Right cardiac atrium (tissue), 5 donors: ENCODE measurements around the gene VAPA. TPM values are rescaled to one million over a fixed set of nuclear protein-coding genes. Genes with fewer than 3 reads are reported as not detected.

Source experiments
- ATAC-seq, 2 donors: fragments of 200-7000 bp; cut with Tn5 transposase; one replicate each; pipeline versions ENCODE4 v1.8.0 to v1.9.1; 2020; ENCODE audit warnings: moderate library complexity in 2 of 2, mild to moderate bottlenecking in 1 of 2
- DNase-seq, 3 donors: peaks; one replicate each; pipeline ENCODE4 v3.0.0-alpha.2; 2020
- H3K27ac ChIP-seq: one replicate; pipeline ENCODE4 v1.5.1; 2013; ENCODE audit warnings: mild to moderate bottlenecking, low read length, control low read depth, moderate library complexity
- H3K27me3 ChIP-seq: one replicate; pipeline ENCODE4 v1.6.1; 2013; ENCODE audit not compliant: control insufficient read depth, insufficient read depth
- H3K4me1 ChIP-seq: one replicate; pipeline ENCODE4 v1.6.1; 2013; ENCODE audit warnings: low read length; ENCODE audit not compliant: control insufficient read depth, insufficient read depth
- H3K4me3 ChIP-seq: one replicate; pipeline ENCODE4 v1.5.1; 2013; ENCODE audit warnings: low read length, control low read depth
- H3K9me3 ChIP-seq: one replicate; pipeline ENCODE4 v1.6.1; 2013; ENCODE audit warnings: low read length; ENCODE audit not compliant: control insufficient read depth
- WGBS: extraction: QIAGEN DNeasy Blood & Tissue Kit; methylation state at CpG from one replicate; pipeline ENCODE4 v1.1.7; 2013; 5-methylcytosine and 5-hydroxymethylcytosine counted together
- intact Hi-C, 4 donors: fragments of 100-400 bp; cut with DNase I; formaldehyde crosslinking; loops; one replicate each; pipeline versions ENCODE4 v1.11.0 to v1.14.0; 2022 to 2023
- polyA plus RNA-seq: library from polyadenylated mRNA; stranded (reverse); fragments of 200-250 nt; gene quantifications from one replicate; pipeline ENCODE4 v1.2.3, GENCODE V29; 2013
- total RNA-seq, 4 donors: library from RNA; stranded (reverse); fragmentation: NEBNext Ultra II Directional; extraction: Animal tissue kit (Norgen Biotek cat#: 25700); gene quantifications; one replicate each; pipeline ENCODE4 v1.2.1, GENCODE V29; 2021
- donor health status: healthy with polysubstance abuse.
- donor health status: DM: no; HTN: yes; CAD: no.
- donor health status: DM: no; HTN: no; CAD: no.
- donor health status: DM: no; HTN: yes; CAD: no; lungs with severe emphysema.
- donor health status: DM: yes; HTN: yes; CAD: no.

VAPA gene
- total and polyA plus RNA-seq, 5 donors, result 172 to 206 (median 202) TPM

GRCh38 chr18:9941660-9942059, 27.8 kb downstream of the VAPA start:
- no peak for ATAC-seq
- Histone ChIP-seq H3K4me3 (no peak overlapping the region), H3K27ac (no peak overlapping the region), H3K9me3 (no peaks in the 10 kb centered on the region), H3K4me1 (no peaks in the 10 kb centered on the region), H3K27me3 (no peaks in the 10 kb centered on the region)
- no peak for DNase-seq
- WGBS, result 97% methylated on average over 1 of the region's 1 CpG
- intact Hi-C loops, result no loop called here

DNA sequence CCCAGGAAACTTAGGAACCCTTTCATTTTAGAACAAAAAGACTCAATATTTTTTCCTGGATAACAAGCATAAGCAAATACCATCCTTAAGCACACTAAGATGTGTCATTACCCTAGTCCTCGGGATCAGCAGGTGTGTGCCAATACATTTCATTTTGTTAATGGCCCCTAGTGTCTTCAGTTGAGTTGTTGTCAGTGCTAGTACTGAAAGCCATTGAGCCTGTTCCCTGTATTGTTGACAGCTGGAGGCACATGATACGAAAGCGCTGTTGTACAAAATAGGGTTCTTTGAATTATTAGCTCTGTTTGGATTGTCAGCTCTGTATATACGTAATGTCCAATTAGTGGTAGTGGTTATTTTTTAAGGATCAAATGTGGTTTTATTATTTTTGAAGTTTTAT, 29.5 kb downstream of the VAPA start:
- DNase-seq, result no peak
- no peak overlapping the region for H3K4me3 ChIP-seq
- intact Hi-C loops, result no loop called here
- WGBS, result 87% methylated on average over 4 of the region's 4 CpGs
- H3K27ac ChIP-seq, result no peak overlapping the region
- no peaks in the 10 kb centered on the region for H3K9me3 ChIP-seq
- H3K27me3 ChIP-seq, result no peaks in the 10 kb centered on the region
- no peaks in the 10 kb centered on the region for H3K4me1 ChIP-seq
- peak in 1 of 2 donors; percentile 40 for ATAC-seq

DNA sequence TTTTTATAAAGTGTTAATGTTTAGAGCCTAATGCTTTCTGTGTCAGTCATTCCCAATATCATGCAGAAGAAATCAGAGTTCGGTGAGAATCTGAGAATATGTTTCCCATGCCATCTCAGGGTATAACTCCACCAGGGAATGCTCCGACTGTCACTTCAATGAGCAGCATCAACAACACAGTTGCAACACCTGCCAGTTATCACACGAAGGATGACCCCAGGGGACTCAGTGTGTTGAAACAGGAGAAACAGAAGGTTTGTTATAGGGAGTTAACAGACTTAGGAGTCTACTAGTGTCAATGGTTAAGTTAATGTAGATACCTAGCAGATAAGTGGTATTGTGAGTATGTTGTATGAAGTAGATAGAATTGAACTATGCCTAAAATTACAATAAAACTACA, 31.0 kb downstream of the VAPA start:
- intact Hi-C loops, result no loop called here
- ATAC-seq, result no peak

GRCh38 chr18:9946831-9947230, 33.0 kb downstream of the VAPA start:
- ATAC-seq, result no peak
- 94% methylated on average over 3 of the region's 3 CpGs for WGBS

More for the DNA sequence above, 31.0 kb downstream of the VAPA start:
- Histone ChIP-seq H3K9me3 (no peaks in the 10 kb centered on the region), H3K27ac (no peak overlapping the region), H3K4me1 (no peaks in the 10 kb centered on the region), H3K4me3 (no peak overlapping the region), H3K27me3 (no peaks in the 10 kb centered on the region)
- no peak for DNase-seq
- 58% methylated on average over 3 of the region's 3 CpGs for WGBS

DNA sequence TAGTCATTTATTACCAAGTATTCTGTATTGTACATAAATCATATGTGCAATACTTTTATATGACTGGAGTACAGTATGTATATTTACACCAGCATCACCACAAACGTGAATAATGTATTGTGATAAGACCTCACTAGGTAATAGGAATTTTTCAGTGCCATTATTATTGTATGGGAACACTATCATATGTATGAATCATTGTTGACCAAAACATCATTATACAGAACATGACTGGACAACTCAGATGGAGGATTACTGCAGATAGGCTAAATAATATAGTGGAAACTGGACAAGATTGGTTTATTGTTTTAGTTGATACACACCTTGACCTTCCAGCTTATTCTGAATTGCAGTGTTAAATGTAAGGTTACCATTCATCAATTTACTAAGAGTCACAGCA, 33.4 kb downstream of the VAPA start:
- no peaks in the 10 kb centered on the region for H3K4me1 ChIP-seq
- no peaks in the 10 kb centered on the region for H3K9me3 ChIP-seq
- H3K27ac ChIP-seq, result no peak overlapping the region
- DNase-seq, result no peak
- intact Hi-C loops, result no loop called here
- WGBS, result 45% methylated on average over 1 of the region's 1 CpG
- no peak overlapping the region for H3K4me3 ChIP-seq
- ATAC-seq, result no peak
- no peaks in the 10 kb centered on the region for H3K27me3 ChIP-seq

More at GRCh38 chr18:9946831-9947230, 33.0 kb downstream of the VAPA start:
- no peak for DNase-seq
- Histone ChIP-seq H3K4me1 (no peaks in the 10 kb centered on the region), H3K4me3 (no peak overlapping the region), H3K27me3 (no peaks in the 10 kb centered on the region), H3K27ac (no peak overlapping the region), H3K9me3 (no peaks in the 10 kb centered on the region)
- intact Hi-C loops, result no loop called here

DNA sequence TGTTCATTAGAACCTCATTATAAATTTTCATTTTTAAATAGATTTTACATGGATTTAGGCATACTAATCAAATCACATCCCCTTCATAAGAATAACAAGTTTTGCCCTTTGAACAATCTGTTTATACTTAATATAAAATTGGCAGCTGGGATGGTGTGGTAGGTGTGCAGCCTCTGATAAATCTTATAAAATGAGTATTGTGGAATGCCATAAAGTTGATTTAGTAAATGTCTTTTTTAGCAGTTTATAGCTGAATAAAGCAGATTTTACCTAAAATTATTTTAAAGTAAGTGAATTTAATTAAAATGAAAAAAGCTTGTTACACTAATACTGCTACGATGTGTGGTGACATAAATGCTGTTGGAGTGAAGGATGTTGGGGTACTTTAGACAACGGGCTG, 35.5 kb downstream of the VAPA start:
- Histone ChIP-seq H3K4me1 (no peaks in the 10 kb centered on the region), H3K27ac (no peak overlapping the region), H3K9me3 (no peaks in the 10 kb centered on the region), H3K27me3 (no peaks in the 10 kb centered on the region), H3K4me3 (no peak overlapping the region)
- intact Hi-C loops, result no loop called here
- no peak for ATAC-seq
- WGBS, result 97% methylated on average over 2 of the region's 2 CpGs
- no peak for DNase-seq

DNA sequence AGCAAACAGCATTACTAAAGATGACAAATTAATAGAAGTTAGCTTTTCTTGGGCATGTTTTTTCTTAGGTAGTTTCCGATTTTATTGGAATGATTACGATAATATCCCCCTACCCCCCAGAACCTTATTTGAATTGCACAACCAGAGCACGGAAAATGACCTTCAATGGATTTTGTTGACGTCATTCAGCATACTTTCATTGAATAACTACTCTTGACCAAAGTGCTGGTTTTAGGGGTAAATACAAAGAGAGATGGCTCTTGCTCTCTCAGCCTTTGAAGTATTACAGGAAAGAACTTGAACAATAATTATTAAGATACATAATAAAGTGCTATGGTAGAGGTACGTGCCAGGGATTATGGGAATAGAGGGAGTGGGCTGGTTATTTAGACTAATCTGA, 36.0 kb downstream of the VAPA start:
- Histone ChIP-seq H3K4me1 (no peaks in the 10 kb centered on the region), H3K4me3 (no peak overlapping the region), H3K27me3 (no peaks in the 10 kb centered on the region), H3K9me3 (no peaks in the 10 kb centered on the region), H3K27ac (no peak overlapping the region)
- ATAC-seq, result no peak
- DNase-seq, result no peak
- intact Hi-C loops, result loop anchor here in 2 of 4 donors (10.0 kb wide), 2 partner anchors 145 to 245 kb away; partner anchors contain the start of gene RAB31 (in 1 of the 2)
- 95% methylated on average over 5 of the region's 5 CpGs for WGBS

- intact Hi-C loops, result loop anchor here in 2 of 4 donors (10.0 kb wide), 2 partner anchors 146 to 246 kb away; partner anchors contain the start of gene RAB31 (in 1 of the 2)
- 74% methylated on average over 3 of the region's 3 CpGs for WGBS
- Histone ChIP-seq H3K9me3 (no peaks in the 10 kb centered on the region), H3K27ac (no peak overlapping the region), H3K27me3 (no peaks in the 10 kb centered on the region), H3K4me1 (no peaks in the 10 kb centered on the region), H3K4me3 (no peak overlapping the region)
- ATAC-seq, result no peak
- no peak for DNase-seq
Observed at GRCh38 chr18:9950289-9951016, 36.6 kb downstream of the VAPA start.

GRCh38 chr18:9951022-9951859, 37.4 kb downstream of the VAPA start:
- H3K9me3 ChIP-seq, result no peaks in the 10 kb centered on the region
- DNase-seq (no peak), ATAC-seq (peak; percentile 73 to 79)
- intact Hi-C loops, result loop anchor here in 2 of 4 donors (10.0 kb wide), 2 partner anchors 146 to 246 kb away; partner anchors contain the start of gene RAB31 (in 1 of the 2)
- H3K4me1 ChIP-seq, result no peaks in the 10 kb centered on the region
- no peaks in the 10 kb centered on the region for H3K27me3 ChIP-seq
- no peak overlapping the region for H3K4me3 ChIP-seq
- WGBS, result 65% methylated on average over 9 of the region's 9 CpGs
- no peak overlapping the region for H3K27ac ChIP-seq

GRCh38 chr18:9952633-9953416, 39.0 kb downstream of the VAPA start:
- Histone ChIP-seq H3K27ac (no peak overlapping the region), H3K4me1 (no peaks in the 10 kb centered on the region), H3K27me3 (no peaks in the 10 kb centered on the region), H3K4me3 (no peak overlapping the region), H3K9me3 (no peaks in the 10 kb centered on the region)
- DNase-seq (no peak), ATAC-seq (peak in 1 of 2 donors; percentile 11)
- intact Hi-C loops, result loop anchor here in 2 of 4 donors (10.0 kb wide), 2 partner anchors 148 to 248 kb away; partner anchors contain the start of gene RAB31 (in 1 of the 2)
- WGBS, result 86% methylated on average over 1 of the region's 1 CpG
